T-cell (primary cell): ENCODE measurements around the gene XRCC3. TPM values are rescaled to one million over a fixed set of nuclear protein-coding genes. Genes with fewer than 3 reads are reported as not detected.

Source experiments
- ATAC-seq, 4 experiments: fragments of 200-7000 bp in 3 of 4; fragments of 150-1000 bp in 1 of 4; cut with Tn5 transposase; replicated peaks in 1 of 4; 1 replicate in 3 of 4; 2 replicates in 1 of 4; pipeline ENCODE4 v1.10.0; 2021; ENCODE audit warnings: moderate library complexity in 3 of 4, mild to moderate bottlenecking in 2 of 4, moderate number of reproducible peaks in 1 of 4
- CTCF ChIA-PET, 2 donors: fragments of 300-600 bp; sonication (Branson Sonifier 250); formaldehyde crosslinking; loops; one replicate each; lab custom pipeline; 2022; ENCODE audit warnings: antibody characterized with exemption in 2 of 2; lab: Charles Lee
- POLR2A ChIA-PET, 2 donors: fragments of 300-600 bp; sonication (Branson Sonifier 250); formaldehyde crosslinking; loops; one replicate each; lab custom pipeline; 2022; ENCODE audit warnings: antibody characterized with exemption in 2 of 2; lab: Charles Lee
- DNase-seq, 35 experiments: peaks; one replicate each; pipeline versions ENCODE4 v3.0.0 to v3.0.0-alpha.2; 2013 to 2023
- H3K27ac ChIP-seq: one replicate; pipeline ENCODE4 v1.5.1; 2013; ENCODE audit warnings: low read length
- H3K27me3 ChIP-seq, 2 experiments: replicated peaks in 1 of 2; 1 replicate in 1 of 2; 2 replicates in 1 of 2; pipeline versions ENCODE4 v1.6.1 to v1.7.0; 2013; ENCODE audit warnings: low read length in 1 of 2, mixed read lengths in 1 of 2; ENCODE audit not compliant: control insufficient read depth in 2 of 2, insufficient read depth in 2 of 2; ENCODE audit errors: extremely low read depth in 1 of 2
- H3K36me3 ChIP-seq, 2 donors: 1 replicate in 1 of 2; 2 replicates in 1 of 2; pipeline versions ENCODE4 v1.6.1 to v1.7.0; 2013; ENCODE audit warnings: low read length in 1 of 2; ENCODE audit not compliant: control insufficient read depth in 2 of 2, insufficient read depth in 1 of 2; ENCODE audit errors: extremely low read depth in 1 of 2
- H3K4me1 ChIP-seq, 2 experiments: 1 replicate in 1 of 2; 2 replicates in 1 of 2; pipeline versions ENCODE4 v1.6.1 to v1.7.0; 2013; ENCODE audit warnings: low read length in 2 of 2, mixed read lengths in 1 of 2; ENCODE audit not compliant: insufficient read depth in 2 of 2, control insufficient read depth in 1 of 2; ENCODE audit errors: extremely low read depth in 1 of 2
- H3K4me3 ChIP-seq, 2 donors: 1 replicate in 1 of 2; 2 replicates in 1 of 2; pipeline versions ENCODE4 v1.5.1 to v1.7.0; 2013; ENCODE audit warnings: mild to moderate bottlenecking in 2 of 2, low read length in 1 of 2, moderate library complexity in 1 of 2; ENCODE audit not compliant: control insufficient read depth in 1 of 2; ENCODE audit errors: extremely low read depth in 1 of 2
- H3K9me3 ChIP-seq: 2 replicates; pipeline ENCODE4 v1.7.0; 2013
- H3K27ac Mint-ChIP-seq, 2 donors: one replicate each; pipeline ENCODE4 v1.8.0; 2020 to 2021; ENCODE audit warnings: mild to moderate bottlenecking in 2 of 2, mixed read lengths in 2 of 2
- H3K27me3 Mint-ChIP-seq, 2 donors: one replicate each; pipeline ENCODE4 v1.8.0; 2021 to 2022; ENCODE audit warnings: mixed read lengths in 2 of 2
- H3K36me3 Mint-ChIP-seq: one replicate; pipeline ENCODE4 v1.8.0; 2021; ENCODE audit warnings: mixed read lengths
- H3K4me1 Mint-ChIP-seq, 3 donors: one replicate each; pipeline ENCODE4 v1.8.0; 2020 to 2022; ENCODE audit warnings: mixed read lengths in 3 of 3, mild to moderate bottlenecking in 1 of 3
- H3K4me3 Mint-ChIP-seq, 3 donors: one replicate each; pipeline ENCODE4 v1.8.0; 2020 to 2022; ENCODE audit warnings: mild to moderate bottlenecking in 3 of 3, mixed read lengths in 3 of 3, moderate library complexity in 3 of 3
- H3K9me3 Mint-ChIP-seq, 3 donors: one replicate each; pipeline ENCODE4 v1.8.0; 2020 to 2022; ENCODE audit warnings: mixed read lengths in 3 of 3
- WGBS: methylation state at CpG from one replicate; pipeline ENCODE4 v1.1.5; 2013; ENCODE audit warnings: missing lambda C conversion rate; ENCODE audit not compliant: insufficient coverage; 5-methylcytosine and 5-hydroxymethylcytosine counted together
- total RNA-seq, 35 experiments: library from RNA in 6 of 35; stranded (reverse) in 6 of 35; fragments of 120-200 nt in 1 of 35; gene quantifications; one replicate each; pipeline versions ENCODE4 v1.2.1 to v1.2.4 and lab custom pipeline; 2013 to 2026

XRCC3 gene
- total RNA-seq, 5 donors from 2014 or later (not counting 1 experiment from before 2014, with no cell fraction given), result 7.4 to 15.1 (median 12.9) TPM

DNA sequence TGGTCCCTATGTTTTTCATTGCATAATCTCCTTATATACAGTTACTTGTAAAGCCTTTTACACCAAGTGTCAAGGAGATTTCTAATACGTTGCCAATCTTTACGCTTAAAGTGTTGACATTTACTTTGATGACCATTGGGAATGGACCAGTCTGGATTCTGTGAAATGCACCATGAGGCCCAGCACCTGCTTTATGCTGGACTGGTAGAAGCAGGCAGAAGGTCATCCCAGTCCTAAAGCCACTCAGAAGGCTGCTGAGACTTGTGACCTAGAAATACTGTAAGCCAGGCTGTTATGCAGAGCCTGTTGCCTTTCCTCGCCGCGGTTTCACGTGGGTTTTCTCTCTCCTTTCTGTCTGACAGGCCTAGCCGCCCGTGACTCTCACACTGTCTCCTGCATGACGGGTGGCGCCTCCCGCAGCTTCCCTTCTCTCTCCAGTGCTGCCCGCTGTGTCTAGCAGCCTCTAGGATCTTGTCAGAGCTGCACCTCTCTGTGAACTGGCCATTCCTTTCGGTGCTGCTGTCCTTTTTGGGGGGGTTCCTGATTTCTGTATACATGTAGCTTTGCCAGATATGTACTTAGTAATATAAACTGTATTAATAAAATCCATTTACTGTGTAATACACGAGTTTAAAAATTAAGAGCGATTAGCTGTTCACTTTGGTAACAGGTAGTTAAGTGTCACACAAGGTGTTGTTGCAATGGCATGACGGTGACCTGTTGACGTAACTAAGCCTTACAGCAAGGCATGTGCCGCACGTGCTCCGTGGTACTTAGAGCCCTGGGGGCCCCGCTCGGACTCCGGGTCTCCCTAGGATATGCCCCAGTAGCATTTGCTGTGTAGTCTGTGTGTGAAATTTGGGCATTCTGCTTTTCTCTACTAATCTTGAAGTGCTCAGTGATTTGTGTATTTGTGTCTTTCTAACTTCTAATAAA, 29.7 kb downstream of the XRCC3 start:
- Histone ChIP-seq H3K27ac (no peak overlapping the region), H3K4me1 (no peaks in the 10 kb centered on the region), H3K4me3 (no peak overlapping the region), H3K36me3 (peaks cover 16 to 79% of the 10 kb centered on the region in 2 donors), H3K27me3 (no peaks in the 10 kb centered on the region), H3K9me3 (no peaks in the 10 kb centered on the region)
- ATAC-seq (no peak), DNase-seq (no peak)
- Mint-ChIP-seq H3K36me3 (peaks cover 28% of the 10 kb centered on the region), H3K27me3 (no peaks in the 10 kb centered on the region), H3K27ac (no peak overlapping the region), H3K4me1 (peaks cover 0 to 3% (median 0%) of the 10 kb centered on the region in 3 donors), H3K9me3 (no peaks in the 10 kb centered on the region), H3K4me3 (no peak overlapping the region)
- ChIA-PET POLR2A (interaction anchor here in 1 of 2 donors (0.6 kb wide), 1 partner anchor 28 kb away, joined by 4 read pairs; no protein-coding TSS in a partner anchor), CTCF (no interaction called here)
- WGBS, result 95% methylated on average over 13 of the region's 23 CpGs

GRCh38 chr14:103684871-103685270, 30.4 kb downstream of the XRCC3 start:
- Mint-ChIP-seq H3K27me3 (no peaks in the 10 kb centered on the region), H3K4me3 (no peak overlapping the region), H3K36me3 (peaks cover 29% of the 10 kb centered on the region), H3K27ac (no peak overlapping the region), H3K9me3 (no peaks in the 10 kb centered on the region), H3K4me1 (peaks cover 0 to 3% (median 0%) of the 10 kb centered on the region in 3 donors)
- H3K4me1 ChIP-seq, result no peaks in the 10 kb centered on the region
- WGBS, result 96% methylated on average over 12 of the region's 15 CpGs
- no peak for ATAC-seq
- no peaks in the 10 kb centered on the region for H3K27me3 ChIP-seq
- H3K36me3 ChIP-seq, result peaks cover 20 to 80% of the 10 kb centered on the region in 2 donors
- no peak overlapping the region for H3K27ac ChIP-seq
- CTCF ChIA-PET, result no interaction called here
- no peak overlapping the region for H3K4me3 ChIP-seq
- no peaks in the 10 kb centered on the region for H3K9me3 ChIP-seq
- DNase-seq, result no peak
- POLR2A ChIA-PET, result no interaction called here

- H3K36me3 Mint-ChIP-seq, result peaks cover 32% of the 10 kb centered on the region
- 96% methylated on average over 6 of the region's 6 CpGs for WGBS
These were observed 30.8 kb downstream of the XRCC3 start for GRCh38 chr14:103684471-103684870.

DNA sequence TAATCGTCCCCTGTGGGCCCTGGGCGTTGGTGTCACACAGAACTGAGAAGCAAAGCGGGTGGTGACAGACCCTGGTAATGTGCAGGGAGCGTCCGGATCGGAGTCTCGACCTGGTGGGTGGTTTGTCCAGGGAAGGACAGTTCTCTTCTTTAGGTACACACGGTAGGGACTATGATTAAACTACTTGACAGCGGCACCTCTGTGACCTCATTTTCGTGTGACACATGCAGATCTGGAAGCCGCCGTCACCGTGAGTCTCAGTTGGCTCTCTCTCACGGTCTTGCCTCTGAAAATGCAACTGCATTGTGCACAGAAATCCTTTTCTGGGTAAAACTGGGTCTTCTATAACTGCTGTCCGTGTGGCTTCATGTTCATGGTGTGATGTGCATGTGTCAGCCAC, 32.1 kb downstream of the XRCC3 start:
- no peaks in the 10 kb centered on the region for H3K9me3 Mint-ChIP-seq

More at GRCh38 chr14:103684471-103684870, 30.8 kb downstream of the XRCC3 start:
- peaks cover 0 to 1% (median 0%) of the 10 kb centered on the region in 3 donors for H3K4me1 Mint-ChIP-seq
- no peak for ATAC-seq
- H3K4me3 Mint-ChIP-seq, result no peak overlapping the region
- no peak overlapping the region for H3K27ac Mint-ChIP-seq
- Histone ChIP-seq H3K27ac (no peak overlapping the region), H3K9me3 (no peaks in the 10 kb centered on the region), H3K27me3 (no peaks in the 10 kb centered on the region), H3K4me3 (no peak overlapping the region), H3K36me3 (peaks cover 20 to 83% of the 10 kb centered on the region in 2 donors), H3K4me1 (no peaks in the 10 kb centered on the region)
- ChIA-PET POLR2A (no interaction called here), CTCF (no interaction called here)
- no peak for DNase-seq
- no peaks in the 10 kb centered on the region for H3K9me3 Mint-ChIP-seq
- no peaks in the 10 kb centered on the region for H3K27me3 Mint-ChIP-seq

GRCh38 chr14:103680491-103681231, 34.6 kb downstream of the XRCC3 start:
- H3K4me3 Mint-ChIP-seq, result no peak overlapping the region
- ChIA-PET POLR2A (interaction anchor here in 1 of 2 donors (0.6 kb wide), 2 partner anchors 10 to 14 kb away, joined by 3 read pairs; no protein-coding TSS in a partner anchor), CTCF (interaction anchor here (0.5 to 0.6 kb wide), 3 partner anchors 22 to 108 kb away, joined by 3 to 4 read pairs (median 4); no protein-coding TSS in a partner anchor)
- no peak overlapping the region for H3K27ac ChIP-seq
- H3K4me3 ChIP-seq, result no peak overlapping the region
- H3K9me3 Mint-ChIP-seq, result no peaks in the 10 kb centered on the region
- DNase-seq (no peak), ATAC-seq (no peak)
- no peaks in the 10 kb centered on the region for H3K4me1 ChIP-seq
- peaks cover 0 to 3% (median 0%) of the 10 kb centered on the region in 3 donors for H3K4me1 Mint-ChIP-seq
- no peak overlapping the region for H3K27ac Mint-ChIP-seq
- H3K36me3 Mint-ChIP-seq, result peaks cover 35% of the 10 kb centered on the region
- no peaks in the 10 kb centered on the region for H3K27me3 ChIP-seq
- 90% methylated on average over 7 of the region's 17 CpGs for WGBS
- H3K36me3 ChIP-seq, result peaks cover 22 to 79% of the 10 kb centered on the region in 2 donors
- H3K27me3 Mint-ChIP-seq, result no peaks in the 10 kb centered on the region
- no peaks in the 10 kb centered on the region for H3K9me3 ChIP-seq

More for the DNA sequence above, 32.1 kb downstream of the XRCC3 start:
- no peak for DNase-seq
- ChIA-PET POLR2A (no interaction called here), CTCF (no interaction called here)
- no peak overlapping the region for H3K4me3 Mint-ChIP-seq
- Histone ChIP-seq H3K27ac (no peak overlapping the region), H3K4me1 (no peaks in the 10 kb centered on the region), H3K36me3 (peaks cover 17 to 82% of the 10 kb centered on the region in 2 donors), H3K27me3 (no peaks in the 10 kb centered on the region), H3K9me3 (no peaks in the 10 kb centered on the region), H3K4me3 (no peak overlapping the region)
- 90% methylated on average over 15 of the region's 15 CpGs for WGBS
- peaks cover 0 to 3% (median 0%) of the 10 kb centered on the region in 3 donors for H3K4me1 Mint-ChIP-seq
- no peak for ATAC-seq
- no peak overlapping the region for H3K27ac Mint-ChIP-seq
- no peaks in the 10 kb centered on the region for H3K27me3 Mint-ChIP-seq
- H3K36me3 Mint-ChIP-seq, result peaks cover 27% of the 10 kb centered on the region

DNA sequence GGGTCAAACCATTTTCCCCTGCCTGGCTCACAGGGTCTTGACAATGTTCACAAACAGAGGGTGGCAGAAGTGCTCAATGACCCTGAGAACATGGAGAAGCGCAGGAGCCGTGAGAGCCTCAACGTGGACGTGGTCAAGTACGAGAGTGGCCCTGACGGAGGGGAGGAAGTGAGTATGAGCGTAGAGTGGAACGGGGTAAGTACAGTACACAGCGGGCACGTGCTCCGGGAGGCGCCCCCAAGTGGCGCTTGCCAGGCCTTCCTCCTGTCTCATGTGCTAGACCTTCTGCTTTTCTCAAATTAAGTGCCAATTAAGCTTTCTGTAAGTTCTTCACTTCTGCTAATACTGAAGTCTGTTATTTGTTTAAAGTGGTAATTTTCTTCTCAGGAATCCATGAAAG, 35.9 kb downstream of the XRCC3 start:
- H3K36me3 Mint-ChIP-seq, result peaks cover 41% of the 10 kb centered on the region
- 69% methylated on average over 5 of the region's 13 CpGs for WGBS
- H3K9me3 Mint-ChIP-seq, result no peaks in the 10 kb centered on the region
- H3K27me3 Mint-ChIP-seq, result no peaks in the 10 kb centered on the region
- Histone ChIP-seq H3K9me3 (no peaks in the 10 kb centered on the region), H3K27ac (no peak overlapping the region), H3K4me3 (no peak overlapping the region), H3K36me3 (peaks cover 22 to 80% of the 10 kb centered on the region in 2 donors), H3K4me1 (no peaks in the 10 kb centered on the region), H3K27me3 (no peaks in the 10 kb centered on the region)
- peak overlapping the region; percentile 48 to 55 for H3K27ac Mint-ChIP-seq
- ChIA-PET CTCF (no interaction called here), POLR2A (interaction anchor here in 1 of 2 donors (0.6 kb wide), 1 partner anchor 25 kb away, joined by 3 read pairs; no protein-coding TSS in a partner anchor)
- ATAC-seq (peak; percentile 62 to 85 (median 70)), DNase-seq (peak in 31 of 35 experiments; percentile 5 to 58 (median 29))
- H3K4me3 Mint-ChIP-seq, result no peak overlapping the region
- H3K4me1 Mint-ChIP-seq, result peaks cover 0 to 3% (median 0%) of the 10 kb centered on the region in 3 donors
